Measurements from ENCODE around the gene TLK2. TPM values are rescaled to one million over a fixed set of nuclear protein-coding genes. Genes with fewer than 3 reads are reported as not detected.
"Not testable (repeated sequence)": the region's sequence is repeated elsewhere in the genome, so short reads cannot be mapped to it uniquely, and the experiment has no call there.

The TLK2 gene
- total RNA-seq, 2 experiments from 2014 or later, result 27.1 to 29.5 TPM

DNA sequence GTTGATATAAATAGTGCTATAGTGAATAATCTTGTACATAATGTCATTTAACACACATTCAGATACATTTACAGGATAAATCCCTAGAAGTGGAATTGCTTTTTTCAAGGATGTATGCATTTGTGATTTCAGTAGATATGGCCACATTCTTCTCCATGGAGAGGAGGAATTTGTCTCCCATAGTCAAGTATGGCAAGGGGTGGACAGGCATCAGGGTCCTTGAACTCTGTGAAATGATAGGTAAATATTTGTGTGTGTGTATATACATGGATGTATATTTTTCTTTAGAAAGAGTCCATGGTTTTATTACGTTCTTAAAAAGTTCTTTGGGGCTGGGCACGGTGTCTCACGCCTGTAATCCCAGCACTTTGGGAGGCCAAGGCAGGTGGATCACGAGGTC, 17.7 kb downstream of the TLK2 start:
- H3K27ac Mint-ChIP-seq; CTCF ChIA-PET; H3K27me3 Mint-ChIP-seq (ENCODE audit: low read depth); H3K36me3 Mint-ChIP-seq (ENCODE audit: low read depth); intact Hi-C loops (cut with micrococcal nuclease); DNase-seq; H3K9me3 Mint-ChIP-seq; H3K4me3 Mint-ChIP-seq: not testable (repeated sequence)
- peaks cover 28% of the 10 kb centered on the region for H3K4me1 Mint-ChIP-seq (ENCODE audit: low read depth)

- CTCF ChIA-PET; H3K27ac Mint-ChIP-seq; H3K9me3 Mint-ChIP-seq; intact Hi-C loops (cut with micrococcal nuclease); DNase-seq; H3K36me3 Mint-ChIP-seq (ENCODE audit: low read depth); H3K27me3 Mint-ChIP-seq (ENCODE audit: low read depth); H3K4me3 Mint-ChIP-seq: not testable (repeated sequence)
- H3K4me1 Mint-ChIP-seq (ENCODE audit: low read depth), result peaks cover 19% of the 10 kb centered on the region
Observed at GRCh38 chr17:62498796-62499195, 20.2 kb downstream of the TLK2 start.

DNA sequence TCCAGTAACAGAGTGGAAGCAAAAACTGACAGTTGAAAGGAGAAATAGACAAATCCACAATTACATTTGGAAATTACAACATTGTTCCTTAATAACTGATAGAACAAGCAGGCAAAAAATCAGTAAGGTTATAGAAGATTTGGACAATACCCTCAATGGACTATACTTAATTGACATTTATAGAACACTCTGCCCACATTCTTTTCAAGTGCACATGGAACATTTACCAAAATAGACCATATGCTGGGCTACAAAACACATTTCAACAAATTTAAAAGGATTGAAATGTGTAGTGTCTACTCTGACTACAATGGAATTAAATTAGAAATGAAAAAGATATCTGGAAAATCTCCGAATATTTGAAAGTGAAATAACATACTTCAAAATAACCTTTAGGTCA, 21.8 kb downstream of the TLK2 start:
- H3K27me3 Mint-ChIP-seq (ENCODE audit: low read depth); H3K9me3 Mint-ChIP-seq; DNase-seq; H3K36me3 Mint-ChIP-seq (ENCODE audit: low read depth); H3K4me3 Mint-ChIP-seq; H3K27ac Mint-ChIP-seq; intact Hi-C loops (cut with micrococcal nuclease); CTCF ChIA-PET: not testable (repeated sequence)
- peaks cover 21% of the 10 kb centered on the region for H3K4me1 Mint-ChIP-seq (ENCODE audit: low read depth)

GRCh38 chr17:62504857-62505256, 26.2 kb downstream of the TLK2 start:
- H3K9me3 Mint-ChIP-seq; intact Hi-C loops (cut with micrococcal nuclease); H3K4me3 Mint-ChIP-seq; DNase-seq; H3K27me3 Mint-ChIP-seq (ENCODE audit: low read depth); H3K27ac Mint-ChIP-seq; CTCF ChIA-PET; H3K36me3 Mint-ChIP-seq (ENCODE audit: low read depth): not testable (repeated sequence)
- peaks cover 29% of the 10 kb centered on the region for H3K4me1 Mint-ChIP-seq (ENCODE audit: low read depth)

- intact Hi-C loops (cut with micrococcal nuclease); H3K27me3 Mint-ChIP-seq (ENCODE audit: low read depth); H3K27ac Mint-ChIP-seq; CTCF ChIA-PET; H3K36me3 Mint-ChIP-seq (ENCODE audit: low read depth); H3K9me3 Mint-ChIP-seq; DNase-seq; H3K4me3 Mint-ChIP-seq: not testable (repeated sequence)
- peaks cover 38% of the 10 kb centered on the region for H3K4me1 Mint-ChIP-seq (ENCODE audit: low read depth)
Observed at GRCh38 chr17:62507191-62507836, 28.7 kb downstream of the TLK2 start.

- H3K4me3 Mint-ChIP-seq; CTCF ChIA-PET; intact Hi-C loops (cut with micrococcal nuclease); H3K9me3 Mint-ChIP-seq; H3K27me3 Mint-ChIP-seq (ENCODE audit: low read depth); DNase-seq; H3K36me3 Mint-ChIP-seq (ENCODE audit: low read depth): not testable (repeated sequence)
- Mint-ChIP-seq H3K4me1 (ENCODE audit: low read depth) (peaks cover 41% of the 10 kb centered on the region), H3K27ac (peak overlapping the region; percentile 43)
Observed at GRCh38 chr17:62510247-62510819, 31.7 kb downstream of the TLK2 start.

- H3K27ac Mint-ChIP-seq; intact Hi-C loops (cut with micrococcal nuclease); H3K27me3 Mint-ChIP-seq (ENCODE audit: low read depth); H3K4me3 Mint-ChIP-seq; H3K36me3 Mint-ChIP-seq (ENCODE audit: low read depth); DNase-seq; H3K9me3 Mint-ChIP-seq: not testable (repeated sequence)
- peaks cover 36% of the 10 kb centered on the region for H3K4me1 Mint-ChIP-seq (ENCODE audit: low read depth)
- CTCF ChIA-PET, result interaction anchor here (0.6 kb wide), 1 partner anchor 49 kb away, joined by 7 read pairs; no protein-coding TSS in a partner anchor
Observed at GRCh38 chr17:62511014-62511413, 32.4 kb downstream of the TLK2 start.

DNA sequence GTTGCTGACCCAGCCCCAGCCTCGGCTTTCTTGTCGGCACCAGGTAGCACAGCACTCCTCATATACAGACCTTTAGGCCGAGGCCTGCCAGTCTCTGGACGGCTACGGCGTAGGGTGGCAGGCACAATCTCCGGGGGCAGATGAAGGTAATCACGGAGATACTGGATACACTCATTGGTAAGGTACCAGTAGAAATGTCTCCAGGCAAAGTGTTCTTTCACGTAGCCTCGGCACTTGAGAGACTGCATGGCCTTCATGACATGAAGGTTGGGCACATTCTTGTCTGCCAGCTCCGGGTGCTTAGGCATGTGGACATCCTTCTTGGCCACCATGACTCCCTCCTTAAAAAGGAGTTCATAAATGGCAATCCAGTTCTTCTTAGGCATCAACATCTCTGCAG, 37.8 kb downstream of the TLK2 start:
- H3K4me3 Mint-ChIP-seq; H3K27ac Mint-ChIP-seq; CTCF ChIA-PET; H3K27me3 Mint-ChIP-seq (ENCODE audit: low read depth); H3K4me1 Mint-ChIP-seq (ENCODE audit: low read depth); intact Hi-C loops (cut with micrococcal nuclease); DNase-seq; H3K9me3 Mint-ChIP-seq: not testable (repeated sequence)
- H3K36me3 Mint-ChIP-seq (ENCODE audit: low read depth), result peaks cover 11% of the 10 kb centered on the region

DNA sequence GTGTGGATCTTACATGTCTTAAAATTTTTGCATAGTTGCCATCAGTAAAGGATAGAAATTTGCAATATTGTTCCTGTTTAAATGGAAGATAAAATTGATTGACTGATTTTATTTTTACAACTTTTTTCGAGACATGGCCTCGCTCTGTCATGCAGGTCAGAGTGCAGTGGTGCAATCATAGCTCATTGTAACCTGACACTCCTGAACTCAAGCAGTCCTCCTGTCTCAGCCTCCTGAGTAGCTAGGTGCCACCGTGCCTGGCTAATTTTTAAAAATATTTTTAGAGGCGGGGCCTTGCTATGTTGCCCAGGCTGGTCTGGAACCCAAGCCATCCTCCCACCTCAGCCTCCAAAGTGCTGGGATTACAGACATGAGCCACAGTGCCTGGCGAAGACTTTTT, 42.7 kb downstream of the TLK2 start:
- H3K4me3 Mint-ChIP-seq; H3K4me1 Mint-ChIP-seq (ENCODE audit: low read depth); H3K9me3 Mint-ChIP-seq; DNase-seq; H3K27ac Mint-ChIP-seq; H3K36me3 Mint-ChIP-seq (ENCODE audit: low read depth); intact Hi-C loops (cut with micrococcal nuclease); H3K27me3 Mint-ChIP-seq (ENCODE audit: low read depth); CTCF ChIA-PET: not testable (repeated sequence)

DNA sequence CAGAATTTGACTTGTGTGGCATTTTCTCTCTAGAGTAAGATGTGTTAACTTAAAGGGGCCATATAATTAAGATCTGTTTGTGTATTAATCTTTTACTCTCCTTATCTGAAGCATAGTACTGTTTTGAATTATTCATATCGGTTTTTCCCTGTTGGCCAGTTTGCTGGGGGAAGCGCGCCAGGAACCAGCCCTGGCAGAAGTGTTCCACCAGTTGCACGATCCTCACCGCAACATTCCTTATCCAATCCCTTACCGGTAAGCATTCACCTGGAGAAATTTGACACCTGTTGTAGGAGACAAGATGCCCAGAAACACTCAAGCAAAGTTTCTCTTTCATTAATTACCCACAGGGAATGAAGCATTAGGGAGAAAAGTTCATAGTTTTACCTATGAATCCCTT, 45.5 kb downstream of the TLK2 start:
- H3K4me1 Mint-ChIP-seq (ENCODE audit: low read depth); intact Hi-C loops (cut with micrococcal nuclease); CTCF ChIA-PET; H3K9me3 Mint-ChIP-seq; DNase-seq; H3K27ac Mint-ChIP-seq; H3K27me3 Mint-ChIP-seq (ENCODE audit: low read depth); H3K4me3 Mint-ChIP-seq: not testable (repeated sequence)
- peaks cover 17% of the 10 kb centered on the region for H3K36me3 Mint-ChIP-seq (ENCODE audit: low read depth)

DNA sequence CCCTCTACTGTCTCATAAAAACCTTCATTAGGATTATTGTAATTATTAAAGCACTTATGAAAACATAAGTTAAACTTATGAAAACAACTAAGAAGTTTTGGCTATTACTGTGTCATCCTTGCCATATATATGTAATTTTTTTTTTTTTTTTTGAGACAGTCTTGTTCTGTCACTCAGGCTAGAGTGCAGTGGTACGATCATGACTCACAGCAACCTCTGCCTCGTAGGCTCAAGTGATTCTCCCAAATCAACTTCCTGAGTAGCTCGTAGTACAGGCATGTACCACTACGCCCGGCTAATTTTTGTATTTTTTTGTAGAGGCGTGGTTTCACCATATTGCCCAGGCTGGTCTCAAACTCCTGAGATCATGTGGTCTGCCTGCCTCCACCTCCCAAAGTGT, 46.7 kb downstream of the TLK2 start:
- peaks cover 18% of the 10 kb centered on the region for H3K36me3 Mint-ChIP-seq (ENCODE audit: low read depth)
- CTCF ChIA-PET; H3K27ac Mint-ChIP-seq; H3K4me3 Mint-ChIP-seq; H3K9me3 Mint-ChIP-seq; H3K4me1 Mint-ChIP-seq (ENCODE audit: low read depth); H3K27me3 Mint-ChIP-seq (ENCODE audit: low read depth); intact Hi-C loops (cut with micrococcal nuclease); DNase-seq: not testable (repeated sequence)

DNA sequence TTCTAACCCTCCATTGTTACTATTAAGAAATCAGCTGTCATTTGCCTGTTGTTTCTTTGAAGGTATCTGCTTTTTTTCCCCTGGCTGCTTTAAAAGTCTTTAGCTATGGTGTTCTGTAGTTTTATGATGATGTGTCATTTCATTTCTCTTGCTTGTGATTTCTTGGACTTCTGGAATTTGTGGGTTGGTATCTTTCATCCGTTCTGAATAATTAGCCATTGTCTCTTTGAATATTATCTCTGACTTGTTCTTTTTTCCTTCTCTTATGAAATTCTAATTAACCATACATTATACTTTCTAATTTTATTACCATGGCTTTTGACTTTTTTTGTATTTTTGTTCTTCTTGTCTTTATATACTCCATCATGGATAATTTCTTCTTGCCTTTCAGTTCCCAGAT, 52.3 kb downstream of the TLK2 start:
- H3K36me3 Mint-ChIP-seq (ENCODE audit: low read depth), result peaks cover 23% of the 10 kb centered on the region
- H3K27me3 Mint-ChIP-seq (ENCODE audit: low read depth); H3K27ac Mint-ChIP-seq; H3K9me3 Mint-ChIP-seq; DNase-seq; CTCF ChIA-PET; H3K4me3 Mint-ChIP-seq; intact Hi-C loops (cut with micrococcal nuclease): not testable (repeated sequence)
- peaks cover 12% of the 10 kb centered on the region for H3K4me1 Mint-ChIP-seq (ENCODE audit: low read depth)

DNA sequence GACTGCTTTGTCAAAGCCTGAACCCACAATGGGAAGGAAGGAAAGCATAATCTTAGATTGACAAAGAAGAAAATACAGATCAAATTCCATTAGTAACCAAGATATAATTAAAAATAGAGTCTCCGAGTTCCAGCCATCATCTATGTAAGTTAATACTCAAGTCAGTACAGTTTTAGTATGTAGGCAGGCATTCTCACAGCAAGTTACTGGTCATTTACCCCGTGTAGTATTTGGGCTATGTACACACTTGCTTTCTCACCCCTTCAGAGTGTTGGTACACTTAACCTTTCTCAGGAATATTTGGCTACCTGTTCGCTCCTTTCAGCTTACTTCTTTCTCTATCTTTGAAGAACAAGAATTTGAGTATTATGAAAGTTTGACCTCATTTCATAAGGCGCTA, 57.9 kb downstream of the TLK2 start:
- H3K27me3 Mint-ChIP-seq (ENCODE audit: low read depth); H3K4me3 Mint-ChIP-seq; H3K4me1 Mint-ChIP-seq (ENCODE audit: low read depth); intact Hi-C loops (cut with micrococcal nuclease); DNase-seq; H3K27ac Mint-ChIP-seq; H3K9me3 Mint-ChIP-seq; CTCF ChIA-PET: not testable (repeated sequence)
- H3K36me3 Mint-ChIP-seq (ENCODE audit: low read depth), result peaks cover 19% of the 10 kb centered on the region

All from activated naive CD4-positive, alpha-beta T cell treated with anti-CD3 and anti-CD28 coated beads for 36 hours (primary cell).